DMS79 treated with DMSO at 0.1 percent for 48 hours (cell line): ENCODE measurements around the gene AQP4.

Experiments used
- DNase-seq: peaks from one replicate; lab custom pipeline; 2025; lab: John Stamatoyannopoulos, UW

Gene AQP4

GRCh38 chr18:26865557-26865956, at the start of gene AQP4:
Gene AQP4, minus strand, starts transcription at chr18:26865707. Its CDS starts 18 bp downstream, at chr18:26865689.
- DNase-seq: no peak

- DNase-seq: no peak
These were observed 46.3 kb upstream of the AQP4 start for GRCh38 chr18:26911840-26912239.

- no peak for DNase-seq
These were observed 44.2 kb upstream of the AQP4 start for GRCh38 chr18:26909599-26910290.

- no peak for DNase-seq
These were observed 43.4 kb upstream of the AQP4 start for GRCh38 chr18:26908906-26909305.

GRCh38 chr18:26902291-26902690, 36.8 kb upstream of the AQP4 start:
- DNase-seq: no peak

- no peak for DNase-seq
These were observed 35.5 kb upstream of the AQP4 start for GRCh38 chr18:26901020-26901419.

- no peak for DNase-seq
These were observed 28.9 kb upstream of the AQP4 start for GRCh38 chr18:26894426-26894825.

GRCh38 chr18:26893996-26894395, 28.5 kb upstream of the AQP4 start:
- DNase-seq: no peak

- no peak for DNase-seq
These were observed 22.8 kb upstream of the AQP4 start for GRCh38 chr18:26888259-26888658.

GRCh38 chr18:26875040-26875654, 9.6 kb upstream of the AQP4 start:
- DNase-seq: no peak

GRCh38 chr18:26874283-26874682, 8.8 kb upstream of the AQP4 start:
- DNase-seq: no peak

GRCh38 chr18:26869640-26870039, 4.1 kb upstream of the AQP4 start:
- no peak for DNase-seq

- DNase-seq: no peak
These were observed 3.6 kb upstream of the AQP4 start for GRCh38 chr18:26868968-26869586.

GRCh38 chr18:26867471-26867870, 2.0 kb upstream of the AQP4 start:
- DNase-seq: no peak

- DNase-seq: no peak
These were observed 849 bp downstream of the AQP4 start for GRCh38 chr18:26864658-26865057.

- no peak for DNase-seq
These were observed 1.5 kb downstream of the AQP4 start for GRCh38 chr18:26863921-26864497.

- peak; percentile 13 for DNase-seq
These were observed 2.2 kb downstream of the AQP4 start for GRCh38 chr18:26863122-26863879.

GRCh38 chr18:26862084-26862483, 3.4 kb downstream of the AQP4 start:
- no peak for DNase-seq

- DNase-seq: no peak
These were observed 11.1 kb downstream of the AQP4 start for GRCh38 chr18:26854292-26854881.

GRCh38 chr18:26853401-26853800, 12.1 kb downstream of the AQP4 start:
- no peak for DNase-seq

- no peak for DNase-seq
These were observed 21.7 kb downstream of the AQP4 start for GRCh38 chr18:26843760-26844159.

- DNase-seq: no peak
These were observed 24.5 kb downstream of the AQP4 start for GRCh38 chr18:26840965-26841364.
